GM19438 (cell line): Measurements from ENCODE around the gene HOXD10.

Source experiments
- ATAC-seq: cut with Tn5 transposase; IDR thresholded peaks from one replicate; pipeline ENCODE4 v1.9.1; 2021; ENCODE audit warnings: low read depth; ENCODE audit not compliant: unreplicated experiment

HOXD10 gene

DNA sequence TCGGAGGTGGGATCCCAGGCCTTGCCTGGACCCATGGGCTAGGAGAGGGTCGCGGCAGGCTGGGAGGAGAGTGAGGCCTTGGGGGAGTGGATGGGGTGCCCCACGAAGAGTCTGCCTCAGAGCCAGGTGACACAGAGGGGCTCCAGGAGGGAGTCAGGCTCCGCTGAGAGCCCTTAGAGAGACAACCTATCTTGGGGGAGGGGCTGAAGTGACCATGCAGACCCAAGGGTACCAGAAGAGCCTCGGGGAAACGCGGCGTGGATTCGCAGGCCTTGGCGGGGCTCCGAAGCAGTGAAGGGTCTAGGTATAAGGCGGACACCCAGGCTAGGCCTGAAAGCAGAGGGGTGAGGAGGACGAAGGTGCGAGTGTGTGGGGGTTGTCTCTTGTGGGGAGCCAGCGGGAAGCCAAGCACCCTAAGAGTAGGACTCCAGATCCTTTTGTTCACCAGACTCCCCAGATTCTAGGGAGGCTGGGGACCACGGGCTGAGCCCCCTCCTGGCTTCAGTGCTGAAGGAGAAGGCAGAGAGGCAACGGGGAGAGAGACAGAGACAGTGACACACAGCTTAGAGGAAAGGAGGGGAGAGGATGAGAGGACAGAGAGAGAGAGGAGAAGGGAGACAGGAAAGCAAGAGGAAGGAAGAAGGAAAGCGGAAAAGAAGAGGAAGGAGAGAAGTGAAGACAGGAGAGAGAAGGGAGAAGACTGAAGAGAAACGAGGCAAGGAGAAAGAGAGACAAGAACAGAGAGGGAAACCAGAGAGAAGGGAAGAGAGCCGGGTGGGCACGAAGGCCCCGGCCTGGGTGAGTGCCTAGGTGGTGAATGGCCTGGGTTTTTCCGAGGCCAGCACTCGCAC is 10.6 kb upstream of the HOXD10 start:
- ATAC-seq: no peak

DNA sequence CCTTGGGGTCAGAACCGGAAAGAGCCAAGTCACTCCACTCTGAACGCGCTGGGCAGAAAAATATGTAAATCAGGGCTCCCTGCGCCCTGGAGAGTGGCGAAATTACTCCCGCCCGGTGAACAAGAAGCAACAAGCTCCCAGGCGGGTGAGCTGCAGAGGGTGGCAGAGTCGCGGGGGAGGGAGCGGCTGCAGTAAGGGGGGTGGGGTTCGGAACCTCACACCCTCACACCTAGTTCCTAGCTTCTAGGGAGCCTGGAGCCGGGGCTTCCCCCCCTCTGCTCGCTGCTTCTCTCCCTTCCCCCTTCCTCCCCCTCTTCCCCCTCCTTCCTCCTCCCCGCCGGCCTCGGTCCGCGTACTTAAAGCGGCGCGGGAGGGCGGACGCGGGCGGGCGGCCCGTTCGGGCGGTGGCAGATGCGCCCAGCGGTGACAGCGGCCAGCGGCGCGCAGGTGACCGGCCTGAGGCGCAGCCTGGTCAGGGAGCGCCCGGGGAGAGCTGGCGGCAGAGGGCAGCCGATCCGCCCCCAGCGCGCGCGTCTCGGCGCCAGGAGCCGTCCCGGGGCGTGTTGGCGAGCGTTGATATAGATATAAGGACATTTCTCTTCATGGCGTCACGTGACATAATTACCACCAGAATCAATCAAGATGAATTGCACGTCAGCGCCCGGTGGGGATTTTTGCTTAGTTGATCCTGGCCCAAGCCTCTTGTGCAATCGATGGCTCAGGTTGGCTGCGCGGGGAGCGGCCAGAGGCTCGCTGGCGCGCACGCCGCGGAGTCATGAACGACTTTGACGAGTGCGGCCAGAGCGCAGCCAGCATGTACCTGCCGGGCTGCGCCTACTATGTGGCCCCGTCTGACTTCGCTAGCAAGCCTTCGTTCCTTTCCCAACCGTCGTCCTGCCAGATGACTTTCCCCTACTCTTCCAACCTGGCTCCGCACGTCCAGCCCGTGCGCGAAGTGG is 9.7 kb upstream of the HOXD10 start, which contains the start of gene HOXD11:
Gene HOXD11, plus strand, starts transcription at position 700 of the 959 bp plus-strand sequence. Its CDS starts 76 bp downstream, at position 776.
- no peak for ATAC-seq

DNA sequence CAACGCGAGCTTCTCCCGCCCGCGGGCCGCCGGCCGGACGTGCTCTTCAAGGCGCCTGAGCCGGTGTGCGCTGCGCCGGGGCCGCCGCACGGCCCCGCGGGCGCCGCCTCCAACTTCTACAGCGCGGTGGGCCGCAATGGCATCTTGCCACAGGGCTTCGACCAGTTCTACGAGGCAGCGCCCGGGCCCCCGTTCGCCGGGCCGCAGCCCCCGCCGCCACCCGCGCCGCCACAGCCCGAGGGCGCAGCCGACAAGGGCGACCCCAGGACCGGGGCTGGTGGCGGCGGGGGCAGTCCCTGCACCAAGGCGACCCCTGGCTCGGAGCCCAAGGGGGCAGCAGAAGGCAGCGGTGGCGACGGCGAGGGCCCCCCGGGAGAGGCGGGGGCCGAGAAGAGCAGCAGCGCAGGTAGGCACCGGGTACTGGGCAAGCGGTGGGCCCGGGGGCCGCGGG is 8.8 kb upstream of the HOXD10 start:
- ATAC-seq: no peak

DNA sequence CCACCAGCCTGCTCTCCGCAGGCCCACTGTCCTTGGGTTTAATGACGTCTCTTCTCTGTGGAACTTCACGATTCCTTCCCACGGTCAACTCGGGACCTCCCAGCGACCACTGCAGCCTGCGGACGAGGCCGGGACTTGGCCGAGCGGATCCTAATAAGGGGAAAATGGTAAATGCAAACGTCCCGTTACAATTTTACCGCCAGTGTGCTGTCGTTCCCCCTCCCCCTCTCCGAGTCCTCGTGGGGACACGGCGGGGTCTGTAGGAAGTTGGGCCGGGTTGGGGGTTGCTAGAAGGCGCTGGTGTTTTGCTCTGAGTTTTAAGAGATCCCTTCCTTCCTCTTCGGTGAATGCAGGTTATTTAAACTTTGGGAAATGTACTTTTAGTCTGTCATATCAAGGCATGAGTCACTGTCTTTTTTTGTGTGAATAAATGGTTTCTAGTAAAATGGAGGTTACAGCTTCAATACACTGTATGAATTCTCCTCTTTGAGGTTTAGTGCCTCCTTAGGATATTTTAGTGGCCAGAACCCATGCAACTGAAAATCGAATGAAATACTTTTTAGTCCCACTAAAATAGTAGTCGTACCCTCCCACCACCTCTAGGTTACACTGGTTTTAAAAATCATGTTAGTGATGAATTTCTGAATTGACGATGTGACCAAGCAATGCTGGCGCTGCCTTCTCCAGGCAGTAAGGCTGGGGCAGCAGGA is 7.2 kb upstream of the HOXD10 start:
- ATAC-seq: no peak

DNA sequence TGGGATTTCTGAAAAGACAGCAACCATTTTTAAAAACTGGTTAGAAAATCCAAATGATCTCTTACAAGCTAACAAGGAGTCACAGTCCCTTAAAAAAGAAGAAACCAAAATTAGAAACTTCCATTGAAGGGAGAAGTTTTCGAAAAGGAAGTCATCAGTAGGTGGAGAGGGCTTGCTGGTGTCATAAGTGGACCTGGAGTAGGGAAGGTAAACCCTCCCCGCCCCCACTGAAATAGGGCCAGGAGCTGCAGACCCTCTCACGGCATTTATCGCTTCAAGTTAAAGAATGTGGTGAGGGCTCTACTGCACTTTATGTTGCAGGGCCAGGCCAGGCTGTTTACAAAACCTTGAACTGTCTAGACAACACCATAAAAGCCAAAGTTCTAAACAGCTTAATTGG is 6.6 kb upstream of the HOXD10 start:
- no peak for ATAC-seq

DNA sequence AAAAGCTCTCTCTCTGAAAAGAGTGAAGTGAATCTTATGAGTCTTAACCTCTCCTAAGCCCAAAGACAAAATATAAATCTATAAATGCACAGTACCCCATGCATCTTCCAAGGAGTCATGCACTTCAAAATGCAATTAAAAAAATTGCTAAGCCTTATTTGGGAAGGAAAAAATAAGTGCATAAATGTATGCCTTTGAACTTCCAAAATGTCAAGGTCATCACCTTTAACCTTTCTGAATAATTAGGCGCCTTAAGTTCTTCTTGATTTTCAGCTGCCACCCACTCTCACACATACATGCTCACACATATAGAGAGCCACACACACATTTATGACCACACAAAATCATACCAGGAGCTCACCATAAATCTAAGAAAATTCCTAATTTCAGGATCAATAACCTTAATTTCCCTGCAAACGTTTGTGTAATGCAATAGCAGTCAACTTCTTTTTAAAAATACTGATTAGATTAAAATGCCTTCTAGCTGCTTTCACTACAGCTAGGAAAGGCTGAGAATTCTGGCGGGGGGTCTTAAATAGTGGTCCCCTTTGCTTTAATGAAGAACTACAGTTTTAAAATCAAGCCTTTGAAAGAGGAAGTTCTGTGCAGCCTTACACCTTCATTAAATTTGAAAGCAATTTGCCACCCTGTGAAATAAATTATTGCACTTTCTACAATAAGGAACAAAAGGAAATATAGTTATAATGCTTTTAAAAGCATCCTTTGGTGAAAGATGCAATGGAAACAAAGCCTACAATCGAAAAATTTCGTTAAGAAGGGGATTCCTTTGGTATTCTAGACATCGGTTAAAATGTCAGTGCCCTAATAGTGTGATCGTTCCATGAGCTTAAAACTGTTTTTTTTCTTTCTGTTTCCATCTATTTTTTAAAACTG is 5.9 kb upstream of the HOXD10 start:
- ATAC-seq: no peak

DNA sequence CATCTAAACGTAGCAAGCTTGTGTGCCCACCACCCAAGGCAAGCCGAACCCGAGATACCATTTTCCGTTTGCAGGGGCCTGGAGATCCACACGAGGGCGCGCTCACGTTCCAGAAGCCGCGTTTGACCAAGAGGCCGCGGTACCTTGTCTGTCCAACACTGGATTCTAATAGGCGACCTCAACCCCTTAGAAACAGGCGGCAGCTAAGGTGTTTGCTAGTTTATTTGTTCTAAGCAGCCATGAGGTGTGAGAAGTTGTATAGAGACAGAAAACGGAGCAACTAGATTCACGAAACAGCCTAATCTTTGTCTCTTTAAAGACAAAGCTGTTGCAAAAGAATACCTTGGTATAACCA is 5.3 kb upstream of the HOXD10 start:
- ATAC-seq: no peak

DNA sequence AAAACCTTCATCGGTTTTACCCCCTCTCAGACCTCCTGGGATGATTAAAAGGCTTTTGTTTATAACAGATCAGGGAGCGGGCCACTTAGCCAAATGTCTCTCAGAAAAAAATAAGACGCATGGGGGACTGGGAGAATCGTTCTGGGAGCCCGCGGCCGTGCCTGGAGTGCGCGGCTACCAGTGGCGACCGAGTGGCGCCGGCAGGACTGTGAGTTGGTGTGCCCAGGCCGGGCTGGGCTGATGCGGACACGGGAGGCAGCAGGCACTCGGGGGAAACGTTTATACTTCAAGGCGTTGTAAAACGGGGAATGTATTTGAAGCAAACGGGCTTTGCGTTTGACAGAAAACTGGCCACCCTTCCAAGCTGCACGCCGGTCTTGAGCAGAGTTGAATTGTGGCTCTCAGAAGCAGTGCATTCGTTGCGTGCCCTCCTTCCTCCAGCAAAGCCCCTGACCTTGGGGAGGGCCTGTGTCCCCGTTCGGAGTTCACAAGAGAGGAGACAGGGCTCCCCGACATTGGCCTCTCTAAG is 4.7 kb upstream of the HOXD10 start:
- no peak for ATAC-seq

DNA sequence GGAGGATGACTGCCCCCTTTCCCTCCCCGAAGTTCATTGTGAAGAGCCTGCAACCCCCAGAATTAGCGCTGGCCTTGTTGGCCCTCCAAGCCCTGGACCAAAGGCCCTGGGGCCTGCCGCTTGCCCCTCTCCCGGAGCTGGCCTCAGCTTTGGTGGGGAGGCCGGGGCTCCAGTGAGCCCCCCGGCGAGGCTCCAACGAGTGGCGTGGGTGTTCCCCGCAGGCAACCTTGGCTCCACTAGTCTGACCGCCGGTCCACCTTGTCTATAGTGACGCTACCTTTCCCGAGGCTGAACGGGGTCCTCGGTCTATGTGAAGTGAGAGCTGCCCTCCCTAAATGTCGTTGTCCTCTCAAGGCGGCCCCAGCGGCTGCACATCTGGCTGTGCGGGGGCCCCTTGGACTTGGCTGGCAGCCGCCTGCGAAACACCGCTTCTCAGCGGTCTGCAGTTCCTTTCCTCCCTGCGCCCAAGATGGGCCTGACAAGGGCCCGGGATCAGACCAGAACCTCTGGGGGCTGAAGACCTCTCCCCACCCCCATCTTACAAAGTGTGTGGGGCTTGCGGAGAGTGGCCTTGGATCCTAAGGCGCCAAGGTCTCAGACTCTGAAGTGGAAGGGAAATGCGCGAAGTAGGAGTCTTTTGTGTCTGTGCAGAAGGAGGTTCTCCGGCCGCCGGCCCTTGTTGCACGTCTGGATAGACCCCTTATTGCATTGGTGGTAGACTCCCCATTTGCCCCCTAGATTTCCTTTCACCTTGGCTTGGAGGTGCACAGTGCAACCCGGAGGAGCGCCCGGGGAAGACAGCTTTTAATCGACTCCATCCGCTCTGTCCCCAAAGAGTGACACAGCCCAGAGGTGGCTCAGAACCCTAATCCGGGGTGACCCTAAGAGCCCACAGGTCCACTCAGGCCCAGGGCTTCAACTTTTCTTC is 3.9 kb upstream of the HOXD10 start:
- no peak for ATAC-seq

DNA sequence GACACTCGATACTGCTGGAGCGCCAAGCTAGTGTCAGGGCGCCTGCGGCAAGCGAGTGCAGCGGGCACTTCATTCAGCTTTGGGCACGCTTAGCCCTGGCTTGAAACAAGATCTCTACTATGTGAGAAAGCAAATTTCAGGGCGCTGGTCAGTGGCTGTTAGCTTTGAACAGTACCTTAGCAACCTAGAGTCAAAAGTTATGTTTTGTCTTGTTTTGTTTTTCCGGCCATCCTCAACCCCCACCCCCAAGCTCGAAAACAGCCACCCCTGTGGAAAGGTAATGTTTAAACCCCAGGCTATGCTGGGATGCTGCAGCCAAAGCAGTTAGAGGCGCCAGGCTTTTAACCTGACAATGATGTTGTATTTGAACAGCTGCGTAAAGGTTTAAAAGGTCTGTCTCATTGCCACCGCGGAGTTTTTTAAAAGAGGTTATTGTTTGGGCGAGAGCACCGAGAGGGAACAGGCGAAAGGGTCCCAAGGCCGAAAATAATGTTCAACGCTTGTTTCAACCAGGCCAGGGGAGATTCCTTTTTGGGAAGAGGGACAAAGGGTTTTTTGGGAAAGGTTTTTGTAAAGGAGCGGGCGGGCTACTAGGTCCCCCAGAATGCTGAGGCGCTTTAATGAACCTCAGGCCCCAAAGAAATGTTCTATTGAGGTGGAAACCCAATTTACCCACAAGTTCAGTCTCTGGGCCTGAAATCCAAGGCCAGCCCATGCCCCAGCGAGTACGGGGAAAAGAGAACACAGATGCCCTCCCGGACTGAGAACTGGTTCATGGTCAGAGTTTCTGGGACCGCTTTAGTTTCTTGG is 2.3 kb upstream of the HOXD10 start:
- ATAC-seq: no peak

DNA sequence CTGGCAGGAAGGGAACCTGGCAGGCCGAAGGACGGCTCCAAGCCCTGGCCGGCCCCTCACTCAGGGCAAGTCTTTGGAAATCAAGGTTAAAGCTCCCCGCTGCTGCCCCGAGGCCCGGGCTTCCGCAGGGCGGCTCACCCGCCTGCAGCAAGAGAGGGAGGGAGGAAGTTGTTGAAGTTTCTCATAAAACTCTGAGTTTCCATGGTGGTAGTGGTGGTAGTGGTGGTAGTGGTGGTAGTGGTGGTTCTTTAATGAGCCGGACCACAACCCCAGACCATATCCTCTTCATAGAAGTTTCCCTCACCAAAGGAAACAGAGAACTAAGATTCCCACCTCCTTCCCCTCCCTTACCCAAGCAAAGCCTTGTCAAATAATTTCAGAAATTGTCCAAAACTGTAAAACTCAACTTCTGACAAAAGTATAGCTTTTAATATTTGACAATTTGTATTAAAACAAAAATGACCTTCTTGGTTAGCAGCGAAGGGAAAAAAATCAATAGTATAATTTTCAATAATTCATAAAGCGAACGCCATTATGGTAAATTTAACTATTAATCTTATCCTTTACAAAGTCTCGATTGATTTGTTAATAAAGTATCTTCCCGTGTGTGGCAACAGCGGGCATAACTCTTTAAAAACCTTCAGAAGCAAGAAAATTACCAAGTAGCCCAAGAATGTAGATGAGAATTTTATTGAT is 1.5 kb upstream of the HOXD10 start:
- no peak for ATAC-seq

DNA sequence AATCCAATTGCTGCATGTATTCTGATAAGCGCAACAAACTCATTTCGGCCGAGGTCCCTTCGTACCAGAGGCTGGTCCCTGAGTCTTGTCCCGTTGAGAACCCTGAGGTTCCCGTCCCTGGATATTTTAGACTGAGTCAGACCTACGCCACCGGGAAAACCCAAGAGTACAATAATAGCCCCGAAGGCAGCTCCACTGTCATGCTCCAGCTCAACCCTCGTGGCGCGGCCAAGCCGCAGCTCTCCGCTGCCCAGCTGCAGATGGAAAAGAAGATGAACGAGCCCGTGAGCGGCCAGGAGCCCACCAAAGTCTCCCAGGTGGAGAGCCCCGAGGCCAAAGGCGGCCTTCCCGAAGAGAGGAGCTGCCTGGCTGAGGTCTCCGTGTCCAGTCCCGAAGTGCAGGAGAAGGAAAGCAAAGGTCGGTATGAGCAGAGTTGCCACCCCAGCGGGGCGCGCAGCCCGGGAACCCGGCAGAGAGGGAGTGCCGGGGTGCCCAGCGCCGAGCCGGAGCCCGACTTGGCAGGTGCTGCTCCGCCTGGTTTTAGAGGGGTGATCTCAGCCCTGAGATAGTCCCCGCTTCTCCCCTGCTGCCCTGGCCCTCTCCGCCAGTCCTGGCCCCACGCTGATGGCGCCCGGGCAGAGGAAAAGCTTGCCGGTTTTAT is 714 bp downstream of the HOXD10 start:
- ATAC-seq: no peak

DNA sequence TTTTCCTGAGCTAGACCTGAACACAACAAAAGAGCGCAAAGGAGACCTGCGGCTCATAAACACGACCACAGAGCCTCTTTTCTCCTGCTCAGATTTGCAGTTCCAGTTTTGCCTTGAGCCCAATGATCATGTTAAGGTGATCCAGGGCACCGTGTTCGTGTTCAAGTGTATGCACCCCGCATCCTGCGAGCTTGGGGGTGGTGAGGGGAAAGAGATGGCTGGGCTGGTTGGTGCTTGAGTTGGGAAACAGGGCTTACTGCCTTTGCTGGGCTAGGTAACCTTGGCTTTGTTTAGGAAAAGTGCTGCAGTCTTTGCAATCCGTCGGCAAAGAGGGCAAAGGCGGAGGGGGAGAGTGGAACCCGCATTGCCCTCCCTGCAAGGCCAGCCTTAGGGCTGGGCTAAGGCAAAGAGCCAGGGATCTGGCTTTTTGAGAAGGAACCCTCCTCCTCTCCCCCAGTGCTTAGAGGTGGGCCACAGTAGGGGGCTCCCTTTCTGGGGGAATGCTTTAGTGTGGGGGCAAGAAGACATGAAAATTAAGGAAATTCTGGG is 1.3 kb downstream of the HOXD10 start:
- ATAC-seq: no peak

DNA sequence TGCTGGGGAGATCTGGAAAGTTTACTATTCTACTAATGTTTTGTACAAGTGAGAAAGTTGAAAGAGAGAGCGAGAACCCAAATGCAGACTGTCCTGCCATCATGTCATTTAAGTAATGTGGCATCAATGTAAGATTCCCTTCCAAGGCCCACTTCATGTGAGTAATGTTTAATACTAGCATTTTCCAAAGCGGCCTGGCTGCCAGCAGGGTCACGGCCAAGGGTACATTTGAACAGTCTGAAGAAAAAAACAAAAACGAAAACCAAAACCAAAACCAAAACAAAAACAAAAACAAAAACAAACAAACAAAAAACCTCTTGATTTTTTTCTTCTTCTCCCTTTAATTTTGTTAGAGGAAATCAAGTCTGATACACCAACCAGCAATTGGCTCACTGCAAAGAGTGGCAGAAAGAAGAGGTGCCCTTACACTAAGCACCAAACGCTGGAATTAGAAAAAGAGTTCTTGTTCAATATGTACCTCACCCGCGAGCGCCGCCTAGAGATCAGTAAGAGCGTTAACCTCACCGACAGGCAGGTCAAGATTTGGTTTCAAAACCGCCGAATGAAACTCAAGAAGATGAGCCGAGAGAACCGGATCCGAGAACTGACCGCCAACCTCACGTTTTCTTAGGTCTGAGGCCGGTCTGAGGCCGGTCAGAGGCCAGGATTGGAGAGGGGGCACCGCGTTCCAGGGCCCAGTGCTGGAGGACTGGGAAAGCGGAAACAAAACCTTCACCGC is 2.2 kb downstream of the HOXD10 start:
- ATAC-seq: no peak

DNA sequence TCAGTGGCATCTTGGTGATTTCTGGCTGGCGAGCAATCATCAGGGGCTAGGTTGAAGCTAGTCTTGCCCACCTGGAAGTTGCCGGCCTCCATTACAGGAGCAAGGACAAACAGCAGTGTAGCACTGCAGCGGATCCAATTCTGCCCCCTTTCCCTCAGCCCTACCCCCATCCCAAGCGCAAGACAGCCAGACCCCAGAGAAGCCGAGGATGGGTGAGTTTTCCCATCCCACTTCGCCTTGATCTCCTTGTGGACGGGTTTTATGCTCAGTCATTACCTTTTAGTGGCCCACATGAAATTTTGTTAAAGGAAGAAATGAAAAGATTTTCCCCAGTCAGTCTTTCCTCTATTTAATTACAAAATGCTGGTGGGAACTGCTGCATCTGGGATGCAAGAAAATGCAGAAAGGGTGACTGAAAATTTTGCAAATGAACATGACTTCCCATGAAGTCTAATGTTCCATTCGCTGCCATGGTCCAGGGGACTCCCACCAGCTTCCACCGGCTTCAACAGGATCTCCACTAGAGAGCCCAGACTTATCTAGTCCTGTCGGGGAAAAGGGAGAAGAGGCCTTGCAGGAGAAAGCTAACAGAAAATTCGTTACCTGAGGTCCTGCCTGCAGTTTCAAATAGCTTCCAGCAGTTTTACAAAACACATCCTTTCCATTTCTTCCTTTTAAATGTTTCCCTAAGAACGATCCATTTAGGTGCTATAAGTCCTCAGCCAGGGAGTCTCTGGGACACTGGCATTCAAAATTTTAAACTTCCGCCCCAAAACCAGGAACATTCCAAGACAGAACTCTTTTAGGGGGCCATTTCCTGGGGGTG is 4.0 kb downstream of the HOXD10 start:
- no peak for ATAC-seq
